Central memory CD4-positive, alpha-beta T cell (primary cell): ENCODE measurements around the gene KRR1.
"Not testable (repeated sequence)": the region's sequence is repeated elsewhere in the genome, so short reads cannot be mapped to it uniquely, and the experiment has no call there.

Experiments used
- DNase-seq: peaks from one replicate; pipeline ENCODE4 v3.0.0; 2022

KRR1 gene

GRCh38 chr12:75474116-75474515 is 37.3 kb downstream of the KRR1 start:
- no peak for DNase-seq

- DNase-seq = no peak
Observed at GRCh38 chr12:75471902-75472890, 39.2 kb downstream of the KRR1 start.

- no peak for DNase-seq
Observed at GRCh38 chr12:75460204-75460603, 51.2 kb downstream of the KRR1 start.

GRCh38 chr12:75459755-75460154 is 51.7 kb downstream of the KRR1 start:
- DNase-seq = no peak

GRCh38 chr12:75457866-75458265 is 53.5 kb downstream of the KRR1 start:
- not testable (repeated sequence) for DNase-seq

GRCh38 chr12:75457191-75457590 is 54.2 kb downstream of the KRR1 start:
- peak; percentile 37 for DNase-seq

GRCh38 chr12:75455839-75456238 is 55.6 kb downstream of the KRR1 start:
- no peak for DNase-seq

GRCh38 chr12:75452675-75453330 is 58.6 kb downstream of the KRR1 start:
- no peak for DNase-seq

GRCh38 chr12:75447691-75448393 is 63.6 kb downstream of the KRR1 start:
- no peak for DNase-seq

GRCh38 chr12:75446857-75447256 is 64.6 kb downstream of the KRR1 start:
- no peak for DNase-seq

GRCh38 chr12:75445137-75445507 is 66.3 kb downstream of the KRR1 start:
- not testable (repeated sequence) for DNase-seq

- no peak for DNase-seq
Observed at GRCh38 chr12:75444429-75445136, 66.8 kb downstream of the KRR1 start.

- DNase-seq = no peak
Observed at GRCh38 chr12:75443709-75444108, 67.7 kb downstream of the KRR1 start.

GRCh38 chr12:75442454-75442853 is 69.0 kb downstream of the KRR1 start:
- DNase-seq = not testable (repeated sequence)

GRCh38 chr12:75441687-75442449 is 69.5 kb downstream of the KRR1 start:
- DNase-seq = not testable (repeated sequence)
